Epidermal melanocyte (primary cell): ENCODE data around the gene RNF224.

ENCODE experiments used
- DNase-seq: peaks from one replicate; pipeline ENCODE4 v3.0.0; 2011; ENCODE audit warnings: low spot score; ENCODE audit not compliant: insufficient read length

The RNF224 gene

GRCh38 chr9:137213160-137214060 lies 13.9 kb upstream of the RNF224 start:
- DNase-seq, result no peak

- no peak for DNase-seq
Observed at GRCh38 chr9:137214620-137215019, 12.7 kb upstream of the RNF224 start.

- no peak for DNase-seq
Observed at GRCh38 chr9:137215196-137215986, 11.9 kb upstream of the RNF224 start.

- DNase-seq, result no peak
Observed at GRCh38 chr9:137216188-137216965, 10.9 kb upstream of the RNF224 start.

- peak; percentile 61 for DNase-seq
Observed at GRCh38 chr9:137217276-137218211, 9.8 kb upstream of the RNF224 start.

- DNase-seq, result no peak
Observed at GRCh38 chr9:137218212-137218753, 9.0 kb upstream of the RNF224 start.

GRCh38 chr9:137218754-137219271 lies 8.5 kb upstream of the RNF224 start:
- no peak for DNase-seq

GRCh38 chr9:137219757-137220316 lies 7.5 kb upstream of the RNF224 start:
- DNase-seq, result no peak

GRCh38 chr9:137220317-137221094 lies 6.8 kb upstream of the RNF224 start:
- no peak for DNase-seq

- no peak for DNase-seq
Observed at GRCh38 chr9:137221095-137221505, 6.2 kb upstream of the RNF224 start.

GRCh38 chr9:137221506-137222111 lies 5.7 kb upstream of the RNF224 start:
- DNase-seq, result no peak

GRCh38 chr9:137222190-137223077 lies 4.9 kb upstream of the RNF224 start, which contains the start of gene RNF208:
Gene RNF208 (minus strand): TSS chr9:137222240. CDS start chr9:137221212, 1,028 bp downstream.
- no peak for DNase-seq

- DNase-seq, result peak; percentile 100
Observed at GRCh38 chr9:137223078-137223970, 4.0 kb upstream of the RNF224 start.

- no peak for DNase-seq
Observed at GRCh38 chr9:137224830-137225694, 2.2 kb upstream of the RNF224 start, which contains the start of gene CYSRT1. Gene CYSRT1 (plus strand): TSS chr9:137225174. CDS start chr9:137225622, 448 bp downstream.

GRCh38 chr9:137225699-137226331 lies 1.5 kb upstream of the RNF224 start:
- no peak for DNase-seq
